Measurements from ENCODE around the gene FOXP1.
A peak's percentile ranks its signal among the peaks of the same experiment; 100 is the strongest.

FOXP1 gene

GRCh38 chr3:71067977-71068654 lies 515.4 kb downstream of the FOXP1 start:
- H3K9me3 ChIP-seq (ENCODE audit: control insufficient read depth, insufficient read depth, low read length), result no peaks in the 10 kb centered on the region
- H3K27ac ChIP-seq (ENCODE audit: low read depth, low read length), result no peak overlapping the region
- H3K27me3 ChIP-seq (ENCODE audit: control insufficient read depth, insufficient read depth, low read length), result peaks cover 22% of the 10 kb centered on the region
- no peak overlapping the region for H3K4me3 ChIP-seq (ENCODE audit: low read depth, low read length)
- H3K4me1 ChIP-seq (ENCODE audit: control insufficient read depth, insufficient read depth, low read length), result peaks cover 63% of the 10 kb centered on the region
- H3K9ac ChIP-seq (ENCODE audit: low read depth, low read length), result no peak overlapping the region
- no peaks in the 10 kb centered on the region for H3K36me3 ChIP-seq (ENCODE audit: control insufficient read depth, insufficient read depth, low read length)

DNA sequence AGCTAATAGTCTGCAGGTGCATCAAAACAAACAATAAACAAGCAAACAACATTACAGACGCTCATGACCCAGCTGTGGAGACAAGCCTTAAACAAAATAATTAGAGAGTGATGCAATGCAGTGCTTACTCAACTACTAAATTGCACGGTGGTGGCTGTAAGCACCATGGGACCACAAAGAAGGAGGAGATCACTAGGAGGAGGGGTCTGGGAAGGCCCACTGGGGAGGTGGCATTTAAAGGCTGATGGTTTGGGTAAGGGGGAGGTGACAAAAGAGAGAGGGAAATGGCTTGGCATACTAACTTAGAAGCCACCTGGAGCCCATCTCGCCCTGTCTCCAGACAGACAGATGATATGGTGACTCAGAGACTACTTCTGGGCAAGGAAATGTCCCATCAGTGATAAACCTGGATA lies 516.7 kb downstream of the FOXP1 start:
- Histone ChIP-seq H3K27ac (ENCODE audit: low read depth, low read length) (no peak overlapping the region), H3K27me3 (ENCODE audit: control insufficient read depth, insufficient read depth, low read length) (peaks cover 31% of the 10 kb centered on the region), H3K4me1 (ENCODE audit: control insufficient read depth, insufficient read depth, low read length) (peaks cover 76% of the 10 kb centered on the region), H3K9me3 (ENCODE audit: control insufficient read depth, insufficient read depth, low read length) (no peaks in the 10 kb centered on the region), H3K4me3 (ENCODE audit: low read depth, low read length) (peak overlapping the region; percentile 75), H3K36me3 (ENCODE audit: control insufficient read depth, insufficient read depth, low read length) (no peaks in the 10 kb centered on the region), H3K9ac (ENCODE audit: low read depth, low read length) (no peak overlapping the region)

- H3K4me1 ChIP-seq (ENCODE audit: control insufficient read depth, insufficient read depth, low read length), result peaks cover 80% of the 10 kb centered on the region
- peaks cover 31% of the 10 kb centered on the region for H3K27me3 ChIP-seq (ENCODE audit: control insufficient read depth, insufficient read depth, low read length)
- H3K4me3 ChIP-seq (ENCODE audit: low read depth, low read length), result peak overlapping the region; percentile 75
- no peaks in the 10 kb centered on the region for H3K9me3 ChIP-seq (ENCODE audit: control insufficient read depth, insufficient read depth, low read length)
- no peaks in the 10 kb centered on the region for H3K36me3 ChIP-seq (ENCODE audit: control insufficient read depth, insufficient read depth, low read length)
- H3K9ac ChIP-seq (ENCODE audit: low read depth, low read length), result no peak overlapping the region
- H3K27ac ChIP-seq (ENCODE audit: low read depth, low read length), result peak overlapping the region; percentile 61
Observed at GRCh38 chr3:71066356-71066755, 517.2 kb downstream of the FOXP1 start.

DNA sequence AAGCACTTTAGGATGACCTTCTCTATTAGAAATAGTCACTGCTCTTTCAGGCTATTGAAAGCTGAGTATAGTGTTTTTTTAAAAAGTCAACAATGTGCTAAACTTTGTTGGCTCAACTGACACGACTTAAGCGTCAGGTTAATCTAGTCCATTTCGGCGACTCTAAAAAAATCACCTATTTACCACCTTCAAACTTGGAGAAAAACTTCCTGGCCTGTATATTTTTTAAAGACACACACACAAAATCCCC lies 517.8 kb downstream of the FOXP1 start:
- Histone ChIP-seq H3K27me3 (ENCODE audit: control insufficient read depth, insufficient read depth, low read length) (peaks cover 31% of the 10 kb centered on the region), H3K9ac (ENCODE audit: low read depth, low read length) (no peak overlapping the region), H3K9me3 (ENCODE audit: control insufficient read depth, insufficient read depth, low read length) (no peaks in the 10 kb centered on the region), H3K36me3 (ENCODE audit: control insufficient read depth, insufficient read depth, low read length) (no peaks in the 10 kb centered on the region), H3K4me3 (ENCODE audit: low read depth, low read length) (peak overlapping the region; percentile 75), H3K27ac (ENCODE audit: low read depth, low read length) (peak overlapping the region; percentile 88), H3K4me1 (ENCODE audit: control insufficient read depth, insufficient read depth, low read length) (peaks cover 80% of the 10 kb centered on the region)

DNA sequence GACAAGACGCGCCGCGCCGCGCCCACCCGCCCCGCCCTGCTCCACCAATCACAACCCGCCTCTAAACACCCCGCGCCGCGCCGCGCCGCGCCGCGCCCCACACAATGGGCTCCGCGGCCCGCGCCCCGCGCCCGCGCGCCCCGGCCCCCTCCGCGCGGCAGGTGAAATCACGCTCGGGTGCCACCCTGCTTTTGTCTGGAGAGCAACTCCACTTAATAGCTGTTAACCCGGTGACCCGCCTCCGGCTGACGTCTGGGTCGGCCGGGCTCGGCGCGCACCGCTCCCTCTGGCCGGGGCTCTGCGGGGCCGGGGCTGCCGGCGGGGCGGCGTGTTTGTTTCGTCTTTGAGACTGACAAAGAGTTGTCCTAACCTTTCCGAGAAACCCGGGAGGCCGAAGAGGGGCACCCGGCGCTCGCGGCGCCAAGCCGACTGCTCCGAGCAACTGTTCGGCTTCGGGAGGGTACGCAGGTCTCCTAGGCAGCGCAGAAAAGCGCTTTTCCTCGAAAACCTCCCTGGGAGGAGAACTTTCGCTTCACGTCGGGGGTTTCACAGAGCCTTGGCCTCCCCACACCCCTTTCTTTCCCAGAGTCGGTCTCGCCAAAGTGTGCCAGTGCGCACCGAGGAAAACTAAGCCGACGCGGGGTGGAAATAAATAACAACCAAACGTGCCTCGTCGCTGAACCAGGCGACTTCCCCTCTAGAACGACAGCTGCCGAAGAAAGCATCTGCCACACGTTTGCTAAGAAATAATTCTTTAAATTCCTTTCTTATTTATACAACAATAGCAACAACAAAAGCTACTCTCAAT lies 518.4 kb downstream of the FOXP1 start:
- H3K9ac ChIP-seq (ENCODE audit: low read depth, low read length), result peak overlapping the region; percentile 64
- peak overlapping the region; percentile 75 for H3K4me3 ChIP-seq (ENCODE audit: low read depth, low read length)
- no peaks in the 10 kb centered on the region for H3K9me3 ChIP-seq (ENCODE audit: control insufficient read depth, insufficient read depth, low read length)
- H3K27ac ChIP-seq (ENCODE audit: low read depth, low read length), result peak overlapping the region; percentile 88
- no peaks in the 10 kb centered on the region for H3K36me3 ChIP-seq (ENCODE audit: control insufficient read depth, insufficient read depth, low read length)
- peaks cover 31% of the 10 kb centered on the region for H3K27me3 ChIP-seq (ENCODE audit: control insufficient read depth, insufficient read depth, low read length)
- H3K4me1 ChIP-seq (ENCODE audit: control insufficient read depth, insufficient read depth, low read length), result peaks cover 80% of the 10 kb centered on the region

DNA sequence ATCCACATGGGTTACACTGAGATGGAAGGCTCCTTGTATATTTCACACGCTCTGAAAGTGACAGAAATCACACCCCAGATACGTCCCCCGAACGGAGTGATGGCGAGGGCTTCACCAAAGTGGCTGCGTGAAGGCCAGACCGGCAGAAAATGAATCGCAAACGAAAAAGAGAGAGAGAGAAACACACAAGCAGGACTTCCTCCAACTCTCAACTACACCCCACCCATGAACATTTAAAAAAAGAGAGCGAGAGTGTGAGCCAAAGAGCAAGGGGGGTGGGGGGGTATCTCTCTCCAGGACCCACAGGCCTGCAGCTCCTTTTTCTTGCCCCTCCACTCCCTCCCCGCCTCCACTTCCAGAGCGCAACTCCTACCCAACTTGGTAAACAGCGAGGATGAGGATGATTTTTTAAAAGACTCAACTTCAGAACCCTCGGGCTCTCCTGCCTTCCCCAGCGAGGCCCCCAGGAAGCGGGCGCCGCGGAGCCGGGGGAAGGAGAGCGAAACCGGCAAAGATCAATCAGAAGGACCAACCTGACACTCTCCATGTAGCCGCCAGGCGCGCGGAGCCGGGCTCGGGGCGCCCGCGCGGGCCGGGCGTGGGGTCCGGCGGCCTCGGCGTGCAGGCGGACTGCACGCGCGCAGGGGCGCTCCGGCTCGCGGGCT lies 519.1 kb downstream of the FOXP1 start:
- Histone ChIP-seq H3K36me3 (ENCODE audit: control insufficient read depth, insufficient read depth, low read length) (no peaks in the 10 kb centered on the region), H3K4me3 (ENCODE audit: low read depth, low read length) (peak overlapping the region; percentile 75), H3K9ac (ENCODE audit: low read depth, low read length) (no peak overlapping the region), H3K4me1 (ENCODE audit: control insufficient read depth, insufficient read depth, low read length) (peaks cover 81% of the 10 kb centered on the region), H3K27me3 (ENCODE audit: control insufficient read depth, insufficient read depth, low read length) (peaks cover 31% of the 10 kb centered on the region), H3K9me3 (ENCODE audit: control insufficient read depth, insufficient read depth, low read length) (no peaks in the 10 kb centered on the region), H3K27ac (ENCODE audit: low read depth, low read length) (peak overlapping the region; percentile 33)

DNA sequence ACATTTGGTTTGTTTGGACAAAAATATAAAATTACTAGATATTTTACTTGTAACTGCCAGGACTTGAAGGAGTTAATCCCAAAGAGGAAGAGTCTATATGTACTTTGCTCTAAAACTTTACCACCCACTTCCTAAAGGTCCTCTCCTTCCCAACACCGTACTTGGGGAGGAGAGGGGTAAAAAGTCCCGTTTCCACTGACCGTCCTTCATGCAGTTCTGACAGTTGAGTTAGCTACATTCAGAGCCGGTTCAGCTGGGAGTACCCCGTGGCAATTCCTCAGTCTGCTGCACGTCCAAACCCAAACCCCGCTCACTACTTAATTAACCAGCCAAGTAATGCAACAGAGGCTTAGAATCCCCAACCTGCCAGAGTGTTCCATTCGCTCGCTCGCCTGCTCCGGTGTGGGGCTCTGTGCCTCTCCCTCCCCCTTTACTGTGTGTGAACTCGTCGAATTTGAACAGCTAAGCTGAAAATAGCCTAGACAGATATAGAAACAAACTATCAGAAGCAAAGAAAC lies 519.7 kb downstream of the FOXP1 start:
- no peaks in the 10 kb centered on the region for H3K9me3 ChIP-seq (ENCODE audit: control insufficient read depth, insufficient read depth, low read length)
- H3K4me3 ChIP-seq (ENCODE audit: low read depth, low read length), result peak overlapping the region; percentile 75
- peaks cover 81% of the 10 kb centered on the region for H3K4me1 ChIP-seq (ENCODE audit: control insufficient read depth, insufficient read depth, low read length)
- H3K9ac ChIP-seq (ENCODE audit: low read depth, low read length), result no peak overlapping the region
- H3K27ac ChIP-seq (ENCODE audit: low read depth, low read length), result peak overlapping the region; percentile 33
- no peaks in the 10 kb centered on the region for H3K36me3 ChIP-seq (ENCODE audit: control insufficient read depth, insufficient read depth, low read length)
- peaks cover 31% of the 10 kb centered on the region for H3K27me3 ChIP-seq (ENCODE audit: control insufficient read depth, insufficient read depth, low read length)

GRCh38 chr3:71062952-71063772 lies 520.4 kb downstream of the FOXP1 start:
- H3K27ac ChIP-seq (ENCODE audit: low read depth, low read length), result no peak overlapping the region
- peaks cover 31% of the 10 kb centered on the region for H3K27me3 ChIP-seq (ENCODE audit: control insufficient read depth, insufficient read depth, low read length)
- H3K9ac ChIP-seq (ENCODE audit: low read depth, low read length), result no peak overlapping the region
- H3K4me3 ChIP-seq (ENCODE audit: low read depth, low read length), result peak overlapping the region; percentile 75
- peaks cover 81% of the 10 kb centered on the region for H3K4me1 ChIP-seq (ENCODE audit: control insufficient read depth, insufficient read depth, low read length)
- no peaks in the 10 kb centered on the region for H3K9me3 ChIP-seq (ENCODE audit: control insufficient read depth, insufficient read depth, low read length)
- no peaks in the 10 kb centered on the region for H3K36me3 ChIP-seq (ENCODE audit: control insufficient read depth, insufficient read depth, low read length)

DNA sequence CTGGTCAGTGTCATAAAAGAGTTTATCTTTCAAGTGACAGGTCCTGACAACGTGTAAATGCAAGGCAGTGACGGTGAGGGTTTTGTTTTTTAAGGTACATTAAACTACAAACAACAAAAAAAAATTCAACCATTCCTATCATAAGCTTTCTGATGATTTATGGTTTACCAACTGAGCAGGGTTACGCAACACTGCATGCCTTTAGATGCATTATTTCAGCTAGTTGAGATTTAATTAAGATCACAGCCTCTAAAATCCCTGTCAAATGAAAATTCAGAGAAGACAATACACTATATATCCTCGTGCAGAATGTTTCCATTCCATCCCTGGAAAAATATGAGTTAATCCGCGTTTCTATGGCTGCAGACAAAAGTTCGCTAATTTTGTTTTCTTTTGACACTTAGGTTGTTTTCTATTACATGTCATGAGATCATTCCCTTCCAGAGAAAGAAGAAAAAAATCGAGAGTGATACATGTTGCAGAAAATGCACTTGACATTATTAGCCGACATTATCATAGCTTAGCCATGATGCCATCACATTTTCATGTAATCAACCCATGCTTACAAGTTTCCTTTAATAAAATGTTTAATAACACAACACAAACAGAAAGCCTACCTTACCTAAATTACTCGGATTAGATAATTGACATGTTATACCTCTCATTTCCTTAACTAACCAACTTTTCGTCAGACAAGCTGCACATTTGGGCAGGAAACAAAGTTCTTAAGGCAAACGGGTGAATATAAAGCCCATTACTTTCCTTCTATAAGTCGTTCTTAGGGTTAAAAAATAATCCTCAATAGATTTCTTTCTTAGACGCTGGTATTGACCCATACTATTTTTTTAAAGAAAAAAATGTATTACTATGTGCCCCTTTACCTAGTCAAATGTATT lies 521.2 kb downstream of the FOXP1 start:
- Histone ChIP-seq H3K4me1 (ENCODE audit: control insufficient read depth, insufficient read depth, low read length) (peaks cover 85% of the 10 kb centered on the region), H3K27ac (ENCODE audit: low read depth, low read length) (no peak overlapping the region), H3K9ac (ENCODE audit: low read depth, low read length) (no peak overlapping the region), H3K9me3 (ENCODE audit: control insufficient read depth, insufficient read depth, low read length) (no peaks in the 10 kb centered on the region), H3K27me3 (ENCODE audit: control insufficient read depth, insufficient read depth, low read length) (peaks cover 30% of the 10 kb centered on the region), H3K4me3 (ENCODE audit: low read depth, low read length) (no peak overlapping the region; the same call in 1 of the 2 replicates), H3K36me3 (ENCODE audit: control insufficient read depth, insufficient read depth, low read length) (no peaks in the 10 kb centered on the region)

DNA sequence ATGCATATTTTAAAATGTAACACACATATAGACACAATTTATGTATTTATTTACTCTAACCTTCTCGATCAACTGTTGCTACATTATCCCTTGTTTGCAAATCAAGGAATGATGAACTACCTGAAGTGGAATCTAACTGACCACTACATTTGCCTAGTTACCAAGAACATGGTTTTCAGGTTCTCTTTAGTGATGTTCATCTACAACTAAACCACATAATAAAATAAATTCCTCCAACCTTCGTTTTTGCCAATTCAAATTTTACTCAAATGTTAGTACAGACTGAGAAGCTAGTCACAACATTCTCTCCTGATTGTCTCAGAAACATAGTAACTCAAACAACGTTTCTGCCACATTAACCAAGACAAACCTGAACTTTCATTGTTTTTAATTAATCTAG lies 521.9 kb downstream of the FOXP1 start:
- Histone ChIP-seq H3K9ac (ENCODE audit: low read depth, low read length) (no peak overlapping the region), H3K27me3 (ENCODE audit: control insufficient read depth, insufficient read depth, low read length) (peaks cover 27% of the 10 kb centered on the region), H3K4me3 (ENCODE audit: low read depth, low read length) (no peak overlapping the region), H3K36me3 (ENCODE audit: control insufficient read depth, insufficient read depth, low read length) (no peaks in the 10 kb centered on the region), H3K9me3 (ENCODE audit: control insufficient read depth, insufficient read depth, low read length) (no peaks in the 10 kb centered on the region), H3K27ac (ENCODE audit: low read depth, low read length) (no peak overlapping the region), H3K4me1 (ENCODE audit: control insufficient read depth, insufficient read depth, low read length) (peaks cover 85% of the 10 kb centered on the region)
